Measurements from ENCODE around the gene OPTN.

OPTN gene

DNA sequence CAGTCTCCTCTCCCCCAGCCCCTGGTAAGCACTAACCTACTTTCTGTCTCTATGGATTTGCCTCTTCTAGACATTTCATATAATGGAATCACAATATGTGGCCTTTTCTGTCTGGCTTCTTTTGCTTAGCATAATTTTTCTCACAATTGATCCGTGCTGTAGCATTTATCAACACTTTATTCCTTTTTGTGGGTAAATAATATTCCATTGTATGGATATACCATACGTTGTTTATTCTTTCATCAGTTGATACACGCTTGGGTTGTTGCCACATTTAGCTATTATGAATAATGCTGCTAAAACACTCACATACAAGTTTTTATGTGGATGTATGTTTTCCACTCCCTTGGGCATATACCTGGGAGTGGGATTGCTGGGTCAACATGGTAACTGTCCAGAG, 87.2 kb downstream of the OPTN start:
- no peak for DNase-seq
